HG03521 (cell line): Measurements from ENCODE around the gene OVOL1.
"Not testable (repeated sequence)": the region's sequence is repeated elsewhere in the genome, so short reads cannot be mapped to it uniquely, and the experiment has no call there.

Source experiments
- ATAC-seq: cut with Tn5 transposase; IDR thresholded peaks from one replicate; pipeline ENCODE4 v1.9.1; 2021; ENCODE audit warnings: mild to moderate bottlenecking, moderate library complexity; ENCODE audit not compliant: unreplicated experiment

OVOL1 gene

GRCh38 chr11:65786786-65787636 lies at the start of gene OVOL1:
OVOL1 (plus strand) TSS chr11:65787063; CDS start chr11:65787374, 311 bp downstream.
- ATAC-seq: no peak

GRCh38 chr11:65739022-65739421 lies 47.8 kb upstream of the OVOL1 start:
- ATAC-seq: no peak

GRCh38 chr11:65741185-65741584 lies 45.7 kb upstream of the OVOL1 start:
- ATAC-seq: no peak

- ATAC-seq: no peak
Measured at GRCh38 chr11:65742353-65742752, 44.5 kb upstream of the OVOL1 start.

- no peak for ATAC-seq
Measured at GRCh38 chr11:65743681-65744025, 43.2 kb upstream of the OVOL1 start.

GRCh38 chr11:65744026-65744698 lies 42.7 kb upstream of the OVOL1 start:
- no peak for ATAC-seq

GRCh38 chr11:65744699-65745042 lies 42.2 kb upstream of the OVOL1 start:
- no peak for ATAC-seq

GRCh38 chr11:65745049-65745448 lies 41.8 kb upstream of the OVOL1 start:
- no peak for ATAC-seq

GRCh38 chr11:65762169-65762568 lies 24.7 kb upstream of the OVOL1 start:
- not testable (repeated sequence) for ATAC-seq

GRCh38 chr11:65762816-65763215 lies 24.0 kb upstream of the OVOL1 start:
- ATAC-seq: not testable (repeated sequence)

- ATAC-seq: no peak
Measured at GRCh38 chr11:65764434-65764833, 22.4 kb upstream of the OVOL1 start.

GRCh38 chr11:65766535-65766934 lies 20.3 kb upstream of the OVOL1 start:
- no peak for ATAC-seq

- no peak for ATAC-seq
Measured at GRCh38 chr11:65767406-65767805, 19.5 kb upstream of the OVOL1 start.

- not testable (repeated sequence) for ATAC-seq
Measured at GRCh38 chr11:65767806-65768205, 19.1 kb upstream of the OVOL1 start.

GRCh38 chr11:65770951-65771567 lies 15.8 kb upstream of the OVOL1 start:
- ATAC-seq: no peak

- no peak for ATAC-seq
Measured at GRCh38 chr11:65771589-65772112, 15.2 kb upstream of the OVOL1 start.

- ATAC-seq: no peak
Measured at GRCh38 chr11:65773784-65774411, 13.0 kb upstream of the OVOL1 start.

GRCh38 chr11:65774525-65775306 lies 12.1 kb upstream of the OVOL1 start:
- no peak for ATAC-seq

- ATAC-seq: no peak
Measured at GRCh38 chr11:65776196-65776595, 10.7 kb upstream of the OVOL1 start.

GRCh38 chr11:65776710-65777141 lies 10.1 kb upstream of the OVOL1 start:
- no peak for ATAC-seq
